IMR-90 (cell line): ENCODE measurements around the gene NMRK2. TPM values are rescaled to one million over a fixed set of nuclear protein-coding genes. Genes with fewer than 3 reads are reported as not detected.

Experiments
- ATAC-seq: fragments of 200-7000 bp; cut with Tn5 transposase; 2 replicates; pipeline ENCODE4 v1.9.1; 2020; ENCODE audit warnings: low read depth, mild to moderate bottlenecking, moderate library complexity
- BruUV-seq: library from RNA; stranded (reverse); fragments of 400-500 nt; replicated peaks from 2 replicates; lab custom pipeline; 2021; lab: Mats Ljungman, UMichigan
- CTCF ChIA-PET: fragments of 300-600 bp; formaldehyde crosslinking; extraction: SDS; loops from one replicate; lab custom pipeline; 2021; ENCODE audit warnings: antibody characterized with exemption; lab: Yijun Ruan, JAX
- POLR2A ChIA-PET: fragments of 300-600 bp; sonication (Branson Sonifier 250); formaldehyde crosslinking; loops from one replicate; lab custom pipeline; 2022; ENCODE audit warnings: antibody characterized with exemption; ENCODE audit not compliant: unreplicated experiment; lab: Charles Lee
- DNase-seq: peaks from one replicate; pipeline ENCODE4 v3.0.0; 2013
- H2AFZ ChIP-seq: replicated peaks from 2 replicates; pipeline ENCODE3; 2013; ENCODE audit warnings: low read length, mild to moderate bottlenecking; ENCODE audit not compliant: poor library complexity
- H2AK5ac ChIP-seq: 2 replicates; pipeline ENCODE4 v1.6.1; 2013; ENCODE audit warnings: low read depth, low read length, inconsistent platforms
- H2AK9ac ChIP-seq: replicated peaks from 2 replicates; pipeline ENCODE3; 2013; ENCODE audit warnings: mild to moderate bottlenecking, low read depth, low read length, moderate library complexity; ENCODE audit not compliant: poor library complexity
- H2BK120ac ChIP-seq: 2 replicates; pipeline ENCODE4 v1.6.1; 2013; ENCODE audit warnings: low read depth, low read length, inconsistent platforms
- H2BK15ac ChIP-seq: 3 replicates; pipeline ENCODE4 v1.6.1; 2013; ENCODE audit warnings: low read depth, low read length, inconsistent platforms
- H2BK20ac ChIP-seq: 2 replicates; pipeline ENCODE4 v1.6.1; 2013; ENCODE audit warnings: low read depth, mild to moderate bottlenecking, inconsistent platforms, low read length, moderate library complexity
- H2BK5ac ChIP-seq: 2 replicates; pipeline ENCODE4 v1.6.1; 2013; ENCODE audit warnings: mild to moderate bottlenecking, low read depth, low read length, inconsistent platforms; ENCODE audit not compliant: poor library complexity, severe bottlenecking
- H3K14ac ChIP-seq: replicated peaks from 2 replicates; pipeline ENCODE4 v1.6.1; 2013; ENCODE audit warnings: low read depth, low read length, inconsistent platforms
- H3K18ac ChIP-seq: 2 replicates; pipeline ENCODE4 v1.6.1; 2013; ENCODE audit warnings: low read depth, low read length, control low read depth
- H3K23ac ChIP-seq: 2 replicates; pipeline ENCODE4 v1.6.1; 2013; ENCODE audit warnings: low read depth, low read length, inconsistent platforms
- H3K27ac ChIP-seq: 2 replicates; pipeline ENCODE4 v1.5.1; 2013; ENCODE audit warnings: mild to moderate bottlenecking, control low read depth, low read length; ENCODE audit not compliant: insufficient read depth
- H3K27me3 ChIP-seq: 2 replicates; pipeline ENCODE4 v1.6.1; 2013; ENCODE audit warnings: low read length; ENCODE audit not compliant: control insufficient read depth, insufficient read depth
- H3K36me3 ChIP-seq: 2 replicates; pipeline ENCODE4 v1.6.1; 2013; ENCODE audit warnings: low read length, mixed read lengths; ENCODE audit not compliant: control insufficient read depth, insufficient read depth
- H3K4ac ChIP-seq: 2 replicates; pipeline ENCODE4 v1.6.1; 2013; ENCODE audit warnings: low read depth, low read length, inconsistent platforms
- H3K4me1 ChIP-seq: 2 replicates; pipeline ENCODE4 v1.6.1; 2013; ENCODE audit warnings: low read length, mixed read lengths; ENCODE audit not compliant: control insufficient read depth, insufficient read depth
- H3K4me2 ChIP-seq: 2 replicates; pipeline ENCODE4 v1.6.1; 2013; ENCODE audit warnings: low read depth, mild to moderate bottlenecking, control low read depth, low read length, moderate library complexity
- H3K4me3 ChIP-seq: 2 replicates; pipeline ENCODE4 v1.5.1; 2013; ENCODE audit warnings: low read depth, mild to moderate bottlenecking, control low read depth, low read length, moderate library complexity; ENCODE audit not compliant: insufficient read depth
- H3K56ac ChIP-seq: 2 replicates; pipeline ENCODE4 v1.6.1; 2013; ENCODE audit warnings: low read length, inconsistent platforms; ENCODE audit not compliant: insufficient read depth; ENCODE audit errors: extremely low read depth
- H3K79me1 ChIP-seq, 2 experiments: 2 replicates each; pipeline ENCODE4 v1.6.1; 2013; ENCODE audit warnings: low read length in 2 of 2, inconsistent platforms in 1 of 2, low read depth in 1 of 2
- H3K9ac ChIP-seq: 2 replicates; pipeline ENCODE4 v1.6.1; 2013; ENCODE audit warnings: low read depth, low read length, control low read depth
- H3K9me1 ChIP-seq: 2 replicates; pipeline ENCODE4 v1.6.1; 2013; ENCODE audit warnings: low read length, inconsistent platforms; ENCODE audit not compliant: insufficient read depth
- H3K9me3 ChIP-seq: 2 replicates; pipeline ENCODE4 v1.6.1; 2013; ENCODE audit warnings: low read length; ENCODE audit not compliant: control insufficient read depth, insufficient read depth
- H4K20me1 ChIP-seq: 2 replicates; pipeline ENCODE4 v1.6.1; 2013; ENCODE audit warnings: low read length, inconsistent platforms; ENCODE audit not compliant: insufficient read depth
- H4K5ac ChIP-seq: 2 replicates; pipeline ENCODE4 v1.6.1; 2013; ENCODE audit warnings: mild to moderate bottlenecking, low read depth, low read length, control low read depth
- H4K8ac ChIP-seq, 2 experiments: 2 replicates each; pipeline ENCODE4 v1.6.1; 2013; ENCODE audit warnings: low read depth in 2 of 2, low read length in 2 of 2, control low read depth in 1 of 2, inconsistent platforms in 1 of 2
- H4K91ac ChIP-seq: 2 replicates; pipeline ENCODE4 v1.6.1; 2013; ENCODE audit warnings: low read depth, low read length, inconsistent platforms; ENCODE audit not compliant: insufficient read depth
- BHLHE40 ChIP-seq: fragments of 150-350 bp; IDR thresholded peaks from 2 replicates; pipeline ENCODE4 v1.6.1; 2016; ENCODE audit warnings: mild to moderate bottlenecking, low read depth, low read length
- CEBPB ChIP-seq: IDR thresholded peaks from 2 replicates; pipeline ENCODE4 v1.6.1; 2012; ENCODE audit warnings: low read depth, low read length, improper control_type of control experiment
- FOS ChIP-seq: fragments of 150-350 bp; IDR thresholded peaks from 2 replicates; pipeline ENCODE4 v1.6.1; 2016; ENCODE audit warnings: low read depth, low read length
- MAZ ChIP-seq: IDR thresholded peaks from 2 replicates; pipeline ENCODE4 v1.6.1; 2012; ENCODE audit warnings: low read depth, mild to moderate bottlenecking, low read length, improper control_type of control experiment, moderate library complexity, borderline replicate concordance
- NFE2L2 ChIP-seq: fragments of 150-350 bp; IDR thresholded peaks from 2 replicates; pipeline ENCODE4 v1.6.1; 2016; ENCODE audit warnings: low read depth, mild to moderate bottlenecking, low read length
- RAD21 ChIP-seq: IDR thresholded peaks from 2 replicates; pipeline ENCODE4 v1.6.1; 2012; ENCODE audit warnings: low read length, improper control_type of control experiment
- RCOR1 ChIP-seq: IDR thresholded peaks from 2 replicates; pipeline ENCODE4 v1.6.1; 2012; ENCODE audit warnings: mild to moderate bottlenecking, low read length, improper control_type of control experiment; ENCODE audit not compliant: insufficient replicate concordance
- RFX5 ChIP-seq: IDR thresholded peaks from 2 replicates; pipeline ENCODE4 v1.8.0; 2012; ENCODE audit warnings: low read depth, mild to moderate bottlenecking, low read length, moderate library complexity
- WGBS, 2 experiments: methylation state at CpG; one replicate each; pipeline versions ENCODE4 v1.1.5 to v1.1.7; 2013; ENCODE audit warnings: missing lambda C conversion rate in 2 of 2; ENCODE audit not compliant: insufficient read length in 1 of 2; ENCODE audit errors: extremely low coverage in 2 of 2; 5-methylcytosine and 5-hydroxymethylcytosine counted together
- dilution Hi-C: fragments of 300-500 bp; cut with HindIII; formaldehyde crosslinking; loops from one replicate; pipeline ENCODE4 v1.14.3; 2018; ENCODE audit warnings: low sequenced_read_pairs; ENCODE audit not compliant: unreplicated experiment
- in situ Hi-C: fragments of 300-500 bp; cut with MboI; formaldehyde crosslinking; loops from 3 replicates; pipeline ENCODE4 v1.14.3; 2019; ENCODE audit warnings: low sequenced_read_pairs, inconsistent platforms, mixed read lengths
- intact Hi-C: fragments of 100-400 bp; cut with micrococcal nuclease; formaldehyde crosslinking; loops from 2 replicates; pipeline ENCODE4 v1.10.0; 2022
- polyA plus RNA-seq, 3 experiments: library from polyadenylated mRNA; depleted of rRNA; stranded (reverse); fragments of >200 nt; gene quantifications; 2 replicates each; pipeline ENCODE4 v1.2.3, GENCODE V29; 2012; ENCODE audit warnings: low replicate concordance in 1 of 3
- total RNA-seq: library from RNA; depleted of rRNA; stranded (reverse); fragments of >200 nt; gene quantifications from 2 replicates; pipeline ENCODE4 v1.2.3, GENCODE V29; 2012
- TF ChIP-seq, protein P1 (sequence below): fragments of 150-350 bp; IDR thresholded peaks from 2 replicates; pipeline ENCODE4 v1.6.1; 2016; ENCODE audit warnings: low read depth, mild to moderate bottlenecking, low read length, moderate library complexity, borderline replicate concordance

Gene NMRK2
- total and polyA plus RNA-seq, 2 of the 4 experiments (the other 2 are of a cell fraction) = not detected

DNA sequence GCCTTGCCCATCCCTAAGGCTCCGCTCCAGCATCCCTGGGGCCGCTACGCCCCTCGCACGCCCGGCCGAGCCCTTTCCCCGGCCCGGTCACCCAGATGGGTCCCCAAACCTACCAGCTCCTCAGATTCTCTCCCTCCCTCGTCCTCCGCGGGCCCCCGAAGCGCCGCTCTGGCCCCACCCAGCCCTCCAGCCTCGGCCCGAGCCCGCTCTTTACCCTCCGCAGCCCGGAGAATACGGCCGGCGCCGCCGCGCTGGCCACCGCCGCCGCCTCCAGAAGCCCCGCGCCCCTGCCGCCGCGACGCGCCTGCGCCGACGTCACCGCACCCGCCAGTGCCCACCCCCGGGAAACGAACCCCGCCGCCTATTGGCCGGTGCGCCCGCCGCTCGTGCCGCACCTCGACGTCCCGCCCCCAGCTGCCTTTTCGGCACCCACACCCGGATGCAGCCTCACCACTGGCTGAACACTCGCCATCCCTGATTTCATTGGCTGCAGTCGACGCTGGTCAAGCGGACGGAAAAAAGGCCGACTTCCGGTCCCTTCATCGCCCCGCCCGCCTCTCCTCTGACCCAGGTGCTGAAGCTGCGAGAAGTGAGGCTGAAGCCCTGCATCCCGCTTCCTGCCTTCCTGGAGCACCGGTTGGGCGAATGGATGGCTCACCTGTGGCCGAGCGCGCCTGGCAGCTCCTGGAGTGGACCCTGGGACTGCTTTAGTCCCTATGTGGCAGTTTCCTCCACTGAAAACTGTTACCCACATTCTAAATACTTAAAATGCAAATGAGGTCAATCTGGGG lies 38.1 kb downstream of the NMRK2 start, which contains the start of gene DAPK3 (continued):
- TF ChIP-seq FOS = peak; percentile 54
- TF ChIP-seq RFX5 = no peak
- peak; percentile 84 for TF ChIP-seq BHLHE40

DNA sequence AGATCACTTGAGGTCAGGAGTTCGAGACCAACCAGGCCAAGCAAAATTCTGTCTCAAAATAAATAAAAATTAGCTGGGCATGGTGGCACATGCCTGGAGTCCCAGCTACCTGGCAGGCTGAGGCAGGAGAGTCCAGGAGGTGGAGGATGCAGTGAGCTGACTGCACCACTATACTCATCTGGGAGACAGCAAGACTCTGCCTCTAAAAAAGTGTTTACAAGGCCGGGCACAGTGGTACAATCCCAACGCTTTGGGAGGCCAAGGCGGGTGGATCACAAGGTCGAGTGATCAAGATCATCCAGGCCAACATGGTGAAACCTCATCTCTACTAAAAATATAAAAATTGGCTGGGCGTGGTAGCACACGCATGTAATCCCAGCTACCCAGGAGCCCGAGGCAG lies 42.3 kb downstream of the NMRK2 start:
- BruUV-seq = no TSS peak
- Histone ChIP-seq H3K4me2 (no peak overlapping the region), H2AK5ac (no peak overlapping the region), H3K4me3 (no peak overlapping the region), H3K56ac (no peak overlapping the region), H2AFZ (no peak overlapping the region), H3K9me1 (peaks cover 11% of the 10 kb centered on the region; the same call in 1 of the 2 replicates), H3K27ac (no peak overlapping the region), H4K91ac (no peak overlapping the region), H4K8ac (0 out of 4 replicates have a peak overlapping the region, but pooled peaks of 1 of the 2 experiments have one; percentile 25), H4K5ac (peak overlapping the region; percentile 35; the same call in 1 of the 2 replicates), H3K27me3 (no peaks in the 10 kb centered on the region), H2AK9ac (no peak overlapping the region), H3K79me1 (peaks cover 14 to 51% of the 10 kb centered on the region in 2 experiments), H3K4me1 (no peaks in the 10 kb centered on the region), H3K23ac (no peak overlapping the region), H3K9ac (no peak overlapping the region), H3K18ac (no peak overlapping the region), H3K14ac (no peak overlapping the region), H2BK120ac (no peak overlapping the region), H4K20me1 (peaks cover 78% of the 10 kb centered on the region), H2BK20ac (no peak overlapping the region), H3K9me3 (no peaks in the 10 kb centered on the region), H3K36me3 (peaks cover 52% of the 10 kb centered on the region), H2BK15ac (no peak overlapping the region), H2BK5ac (no peak overlapping the region), H3K4ac (no peak overlapping the region)
- dilution Hi-C loops (no loop called here), intact Hi-C loops (no loop called here), in situ Hi-C loops (no loop called here)
- no peak for TF ChIP-seq RCOR1
- no peak for TF ChIP-seq CEBPB
- TF ChIP-seq, protein P1, sequence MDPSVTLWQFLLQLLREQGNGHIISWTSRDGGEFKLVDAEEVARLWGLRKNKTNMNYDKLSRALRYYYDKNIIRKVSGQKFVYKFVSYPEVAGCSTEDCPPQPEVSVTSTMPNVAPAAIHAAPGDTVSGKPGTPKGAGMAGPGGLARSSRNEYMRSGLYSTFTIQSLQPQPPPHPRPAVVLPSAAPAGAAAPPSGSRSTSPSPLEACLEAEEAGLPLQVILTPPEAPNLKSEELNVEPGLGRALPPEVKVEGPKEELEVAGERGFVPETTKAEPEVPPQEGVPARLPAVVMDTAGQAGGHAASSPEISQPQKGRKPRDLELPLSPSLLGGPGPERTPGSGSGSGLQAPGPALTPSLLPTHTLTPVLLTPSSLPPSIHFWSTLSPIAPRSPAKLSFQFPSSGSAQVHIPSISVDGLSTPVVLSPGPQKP = no peak
- TF ChIP-seq MAZ = no peak
- no peak for TF ChIP-seq RAD21
- no peak for TF ChIP-seq NFE2L2
- CTCF ChIA-PET = no interaction called here
- no CpG with 5 or more reads among the region's 8 CpGs for WGBS, 2 experiments
- POLR2A ChIA-PET = interaction anchor here (0.7 to 0.9 kb wide), 3 partner anchors 10 to 18 kb away, joined by 3 to 12 read pairs (median 3); partner anchors contain the start of gene EEF2
- no peak for ATAC-seq
- no peak for DNase-seq
